GM12874 (cell line): ENCODE results near the gene IGFBP4.

Experiments used
- TF ChIP-seq, protein P1 (sequence below): IDR thresholded peaks from 2 replicates; pipeline ENCODE4 v1.5.1; 2011; ENCODE audit warnings: low read depth, mild to moderate bottlenecking, control low read depth, low read length, moderate library complexity; ENCODE audit not compliant: insufficient read depth

Gene IGFBP4

DNA sequence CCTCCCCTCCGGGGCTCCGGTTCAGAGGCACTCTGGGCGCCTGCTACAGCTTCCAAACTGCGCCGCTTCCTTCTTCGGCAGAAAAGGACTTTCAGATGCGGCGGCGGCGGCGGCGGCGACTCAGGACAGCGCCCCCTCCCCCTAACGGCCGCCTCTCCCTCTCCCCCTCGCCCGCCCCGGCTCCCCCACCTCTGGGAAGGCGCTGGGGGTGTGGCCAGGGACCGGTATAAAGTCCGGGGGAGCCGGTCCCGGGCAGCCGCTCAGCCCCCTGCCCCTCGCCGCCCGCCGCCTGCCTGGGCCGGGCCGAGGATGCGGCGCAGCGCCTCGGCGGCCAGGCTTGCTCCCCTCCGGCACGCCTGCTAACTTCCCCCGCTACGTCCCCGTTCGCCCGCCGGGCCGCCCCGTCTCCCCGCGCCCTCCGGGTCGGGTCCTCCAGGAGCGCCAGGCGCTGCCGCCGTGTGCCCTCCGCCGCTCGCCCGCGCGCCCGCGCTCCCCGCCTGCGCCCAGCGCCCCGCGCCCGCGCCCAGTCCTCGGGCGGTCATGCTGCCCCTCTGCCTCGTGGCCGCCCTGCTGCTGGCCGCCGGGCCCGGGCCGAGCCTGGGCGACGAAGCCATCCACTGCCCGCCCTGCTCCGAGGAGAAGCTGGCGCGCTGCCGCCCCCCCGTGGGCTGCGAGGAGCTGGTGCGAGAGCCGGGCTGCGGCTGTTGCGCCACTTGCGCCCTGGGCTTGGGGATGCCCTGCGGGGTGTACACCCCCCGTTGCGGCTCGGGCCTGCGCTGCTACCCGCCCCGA lies at the start of gene IGFBP4:
IGFBP4 (plus strand) TSS at position 255 of the 792 bp plus-strand sequence; CDS start at position 541, 286 bp downstream.
- TF ChIP-seq, protein P1, sequence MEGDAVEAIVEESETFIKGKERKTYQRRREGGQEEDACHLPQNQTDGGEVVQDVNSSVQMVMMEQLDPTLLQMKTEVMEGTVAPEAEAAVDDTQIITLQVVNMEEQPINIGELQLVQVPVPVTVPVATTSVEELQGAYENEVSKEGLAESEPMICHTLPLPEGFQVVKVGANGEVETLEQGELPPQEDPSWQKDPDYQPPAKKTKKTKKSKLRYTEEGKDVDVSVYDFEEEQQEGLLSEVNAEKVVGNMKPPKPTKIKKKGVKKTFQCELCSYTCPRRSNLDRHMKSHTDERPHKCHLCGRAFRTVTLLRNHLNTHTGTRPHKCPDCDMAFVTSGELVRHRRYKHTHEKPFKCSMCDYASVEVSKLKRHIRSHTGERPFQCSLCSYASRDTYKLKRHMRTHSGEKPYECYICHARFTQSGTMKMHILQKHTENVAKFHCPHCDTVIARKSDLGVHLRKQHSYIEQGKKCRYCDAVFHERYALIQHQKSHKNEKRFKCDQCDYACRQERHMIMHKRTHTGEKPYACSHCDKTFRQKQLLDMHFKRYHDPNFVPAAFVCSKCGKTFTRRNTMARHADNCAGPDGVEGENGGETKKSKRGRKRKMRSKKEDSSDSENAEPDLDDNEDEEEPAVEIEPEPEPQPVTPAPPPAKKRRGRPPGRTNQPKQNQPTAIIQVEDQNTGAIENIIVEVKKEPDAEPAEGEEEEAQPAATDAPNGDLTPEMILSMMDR, result peak; percentile 86

DNA sequence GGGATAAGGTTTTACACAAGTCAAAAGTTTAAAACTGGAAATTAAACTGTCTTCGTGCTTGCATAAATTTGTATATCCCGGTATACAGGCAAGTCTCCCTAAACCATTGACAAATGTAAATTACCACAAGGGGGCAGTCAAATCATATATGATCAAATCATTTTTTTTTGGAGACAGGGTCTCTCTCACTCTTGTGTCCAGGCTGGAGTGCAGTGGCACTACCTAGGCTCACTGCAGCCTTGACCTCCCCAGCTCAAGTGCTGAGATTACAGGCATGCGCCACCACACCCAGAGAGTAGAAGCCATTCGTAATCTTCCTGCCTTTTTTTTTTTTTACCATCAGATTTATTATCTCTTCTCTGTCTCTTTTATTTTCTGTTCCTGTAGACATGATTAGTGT lies 44.1 kb upstream of the IGFBP4 start:
- TF ChIP-seq, protein P1, result peak; percentile 36; the same call in 1 of the 2 replicates

DNA sequence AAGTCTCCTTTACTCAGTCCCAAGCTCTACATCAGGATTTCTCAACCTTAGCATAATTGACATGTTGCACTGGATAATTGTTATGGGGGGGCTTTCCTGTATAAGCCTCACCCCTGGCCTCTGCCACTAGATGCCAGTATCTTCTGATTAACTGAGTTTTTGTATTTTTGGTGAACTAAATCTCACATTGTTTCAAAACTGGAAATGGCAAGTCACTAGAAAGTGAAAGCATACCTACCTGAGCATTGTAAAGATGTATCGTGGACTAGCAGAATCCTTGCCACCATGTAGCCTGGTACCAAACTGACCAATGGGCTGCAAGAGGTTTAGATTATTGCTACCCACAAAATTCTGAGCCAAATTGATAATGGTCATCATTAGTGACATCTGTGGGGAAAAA lies 40.6 kb upstream of the IGFBP4 start:
- TF ChIP-seq, protein P1, result no peak

DNA sequence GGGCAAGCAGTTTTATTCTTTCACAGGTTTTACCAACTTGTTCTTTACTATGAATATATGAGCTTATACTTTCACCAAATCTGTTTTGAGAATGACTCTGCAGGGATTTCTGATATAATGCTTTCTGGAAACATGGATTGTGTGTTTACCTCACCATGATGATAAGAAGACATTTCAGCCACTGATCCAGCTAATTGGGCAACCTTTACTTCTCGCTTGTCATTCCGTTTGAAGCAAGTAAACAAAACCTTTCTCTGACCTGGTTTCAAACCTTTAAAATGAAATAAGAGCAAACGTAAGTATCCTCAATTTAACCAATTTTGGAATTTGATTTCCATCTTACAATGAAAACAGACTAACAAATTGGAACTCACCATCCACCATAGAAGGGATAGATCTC lies 39.2 kb upstream of the IGFBP4 start:
- TF ChIP-seq, protein P1, result no peak

DNA sequence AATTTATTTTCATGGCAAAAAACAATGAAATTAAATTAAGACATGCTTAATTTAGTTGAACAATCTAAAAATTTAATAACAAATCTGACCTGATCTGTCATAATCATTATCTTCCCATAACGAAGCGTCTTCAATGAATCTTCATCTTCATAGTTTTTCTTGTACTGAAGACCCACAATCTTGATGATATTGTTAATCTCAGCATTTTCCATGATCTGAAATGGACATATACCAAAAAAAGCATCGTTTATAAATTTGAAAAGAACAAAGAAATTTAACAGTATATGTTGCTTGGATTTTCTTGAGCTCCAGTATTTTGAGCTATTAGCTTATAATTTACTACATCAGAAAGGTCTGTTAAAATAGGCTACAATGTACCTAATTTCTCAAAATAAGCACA lies 35.8 kb upstream of the IGFBP4 start:
- TF ChIP-seq, protein P1, result no peak

DNA sequence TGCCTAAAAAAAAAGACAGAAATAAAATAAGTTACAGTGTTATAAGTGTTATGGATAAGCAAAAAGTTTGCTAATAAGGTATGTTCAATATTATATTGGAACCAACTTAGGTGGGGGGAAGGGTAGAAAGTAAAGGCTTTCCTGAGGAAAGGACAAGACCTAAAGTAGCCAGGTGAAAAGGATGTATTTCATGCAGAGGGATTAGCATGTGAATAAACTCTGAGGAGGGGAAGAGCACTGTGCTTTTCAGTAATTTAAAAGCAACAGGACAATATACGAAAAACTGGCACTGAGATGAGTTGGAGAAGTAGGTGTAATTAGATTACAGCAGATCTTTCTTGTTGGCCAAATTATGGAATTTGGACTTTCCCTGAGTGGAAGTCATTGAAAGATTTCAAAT lies 33.2 kb upstream of the IGFBP4 start:
- TF ChIP-seq, protein P1, result no peak

DNA sequence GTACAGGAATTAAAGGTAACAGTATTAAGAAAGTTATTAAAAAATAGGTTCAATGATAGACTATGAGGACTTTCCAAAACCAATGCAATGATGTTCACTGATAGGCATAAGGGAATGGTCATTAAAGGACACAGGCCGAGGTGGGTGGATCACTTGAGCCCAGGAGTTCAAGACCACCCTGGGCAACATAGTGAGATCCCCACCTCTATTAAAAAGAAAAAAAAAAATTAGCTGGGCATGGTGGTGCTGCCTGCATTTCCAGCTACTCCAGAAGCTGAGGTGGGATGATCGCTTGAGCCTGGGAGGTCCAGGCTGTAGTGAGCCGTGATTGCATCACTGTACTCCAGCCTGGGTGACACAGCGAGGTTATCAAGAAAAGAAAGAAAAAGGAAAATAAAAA lies 31.4 kb upstream of the IGFBP4 start:
- TF ChIP-seq, protein P1, result no peak

DNA sequence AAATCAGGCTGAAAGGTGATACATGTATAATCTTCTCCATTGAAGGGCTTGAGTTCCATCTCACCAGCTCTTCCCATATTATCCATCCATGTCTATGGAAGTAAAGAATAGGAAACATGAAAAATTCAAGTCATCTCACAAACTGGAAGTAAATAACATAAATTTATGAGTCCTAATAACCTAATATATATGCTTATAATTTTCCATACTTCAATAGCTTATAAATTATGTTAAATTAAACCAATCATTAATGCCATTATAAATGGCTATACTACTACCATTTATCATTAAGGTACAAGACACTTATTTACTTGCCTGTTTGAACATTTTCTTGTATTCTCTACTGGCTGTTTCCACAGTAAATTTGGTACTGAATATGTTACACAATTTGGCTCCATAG lies 30.4 kb upstream of the IGFBP4 start:
- TF ChIP-seq, protein P1, result no peak
